H1 (cell line): ENCODE data around the gene GABRG3. TPM values are rescaled to one million over a fixed set of nuclear protein-coding genes. Genes with fewer than 3 reads are reported as not detected.

Experiments used
- CTCF ChIA-PET: fragments of 300-600 bp; sonication (Branson Sonifier 250); formaldehyde crosslinking; loops from one replicate; lab custom pipeline; 2021; ENCODE audit not compliant: partially characterized antibody; lab: Charles Lee
- POLR2A ChIA-PET: fragments of 300-600 bp; sonication (Branson Sonifier 250); formaldehyde crosslinking; loops from one replicate; lab custom pipeline; 2021; ENCODE audit warnings: inconsistent platforms; ENCODE audit not compliant: partially characterized antibody; lab: Charles Lee
- DNase-seq, 2 experiments: peaks; one replicate each; pipeline versions ENCODE4 v3.0.0 to v3.0.0-alpha.2; 2010 to 2022; ENCODE audit warnings: low spot score in 2 of 2, low read depth in 1 of 2, mixed read lengths in 1 of 2
- FAIRE-seq: peaks from 2 replicates; lab custom pipeline; 2011; peaks lifted over from hg19 to GRCh38; lab: Jason Lieb, UNC
- H2AFZ ChIP-seq: 2 replicates; pipeline ENCODE4 v1.8.1; 2012; ENCODE audit warnings: low read length, inconsistent platforms
- H2AK5ac ChIP-seq: 2 replicates; pipeline ENCODE4 v1.6.1; 2013; ENCODE audit warnings: low read depth, low read length
- H2BK120ac ChIP-seq: replicated peaks from 2 replicates; pipeline ENCODE3; 2013; ENCODE audit warnings: low read depth, low read length, inconsistent platforms
- H2BK12ac ChIP-seq: 2 replicates; pipeline ENCODE4 v1.6.1; 2013; ENCODE audit warnings: low read depth, low read length
- H2BK15ac ChIP-seq: 2 replicates; pipeline ENCODE4 v1.6.1; 2013; ENCODE audit warnings: low read length
- H2BK20ac ChIP-seq: 2 replicates; pipeline ENCODE4 v1.6.1; 2013; ENCODE audit warnings: low read length
- H2BK5ac ChIP-seq: 2 replicates; pipeline ENCODE4 v1.6.1; 2013; ENCODE audit warnings: low read depth, low read length
- H3K14ac ChIP-seq: 2 replicates; pipeline ENCODE4 v1.6.1; 2013; ENCODE audit warnings: inconsistent platforms; ENCODE audit not compliant: insufficient read length
- H3K18ac ChIP-seq: 2 replicates; pipeline ENCODE4 v1.6.1; 2013; ENCODE audit warnings: low read length; ENCODE audit errors: extremely low read depth
- H3K23ac ChIP-seq: 2 replicates; pipeline ENCODE4 v1.6.1; 2013; ENCODE audit warnings: inconsistent platforms; ENCODE audit not compliant: insufficient read length
- H3K23me2 ChIP-seq: 2 replicates; pipeline ENCODE4 v1.6.1; 2013; ENCODE audit warnings: low read depth, low read length
- H3K27ac ChIP-seq: 2 replicates; pipeline ENCODE4 v1.6.1; 2011; ENCODE audit warnings: low read depth, low read length, inconsistent platforms
- H3K27me3 ChIP-seq, 4 experiments: replicated peaks in 1 of 4; 1 replicate in 1 of 4; 2 replicates in 3 of 4; pipeline versions ENCODE4 v1.6.1 to v1.8.1; 2011 to 2013; ENCODE audit warnings: low read length in 3 of 4, mild to moderate bottlenecking in 3 of 4, inconsistent platforms in 2 of 4, mixed read lengths in 2 of 4, moderate library complexity in 1 of 4; ENCODE audit not compliant: control insufficient read depth in 3 of 4, insufficient read depth in 3 of 4; ENCODE audit errors: extremely low read depth in 1 of 4
- H3K36me3 ChIP-seq, 4 experiments: 2 replicates each; pipeline versions ENCODE4 v1.6.1 to v1.8.1; 2011 to 2013; ENCODE audit warnings: mild to moderate bottlenecking in 4 of 4, low read length in 3 of 4, moderate library complexity in 2 of 4, control low read depth in 1 of 4, inconsistent platforms in 1 of 4; ENCODE audit not compliant: insufficient read depth in 4 of 4, control insufficient read depth in 2 of 4
- H3K4ac ChIP-seq: replicated peaks from 2 replicates; pipeline ENCODE3; 2013; ENCODE audit warnings: low read length, low read depth, mixed read lengths, inconsistent platforms; ENCODE audit not compliant: insufficient read length
- H3K4me1 ChIP-seq, 4 experiments: replicated peaks in 1 of 4; 1 replicate in 1 of 4; 2 replicates in 3 of 4; pipeline versions ENCODE4 v1.6.1 to v1.8.1; 2011 to 2013; ENCODE audit warnings: low read length in 3 of 4, inconsistent platforms in 2 of 4, mixed read lengths in 1 of 4; ENCODE audit not compliant: insufficient read depth in 4 of 4, control insufficient read depth in 3 of 4
- H3K4me2 ChIP-seq, 2 experiments: 2 replicates each; pipeline versions ENCODE4 v1.6.1 to v1.8.1; 2011 to 2013; ENCODE audit warnings: low read depth in 2 of 2, low read length in 2 of 2, control low read depth in 1 of 2, inconsistent platforms in 1 of 2, mild to moderate bottlenecking in 1 of 2; ENCODE audit not compliant: insufficient read depth in 1 of 2
- H3K4me3 ChIP-seq, 4 experiments: fragments of 200-600, 300-600 bp in 1 of 4; sonication (generic), shearing (Covaris generic), sonication (Bioruptor Twin) in 1 of 4; 2 replicates each; pipeline versions ENCODE4 v1.5.1 to v1.8.1; 2011 to 2016; ENCODE audit warnings: low read length in 4 of 4, low read depth in 3 of 4, control low read depth in 2 of 4, inconsistent platforms in 2 of 4, mild to moderate bottlenecking in 2 of 4, mixed read lengths in 1 of 4, moderate library complexity in 1 of 4; ENCODE audit not compliant: insufficient read depth in 2 of 4; ENCODE audit errors: extremely low read depth in 1 of 4
- H3K56ac ChIP-seq: replicated peaks from 2 replicates; pipeline ENCODE3; 2013; ENCODE audit warnings: low read depth, mild to moderate bottlenecking, mixed read lengths, low read length, inconsistent platforms; ENCODE audit not compliant: insufficient read length
- H3K79me1 ChIP-seq: 2 replicates; pipeline ENCODE4 v1.6.1; 2013; ENCODE audit warnings: low read depth, low read length, control low read depth
- H3K79me2 ChIP-seq, 2 experiments: 2 replicates each; pipeline versions ENCODE4 v1.6.1 to v1.8.1; 2012 to 2013; ENCODE audit warnings: low read length in 2 of 2, mild to moderate bottlenecking in 2 of 2, inconsistent platforms in 1 of 2; ENCODE audit not compliant: insufficient read depth in 2 of 2, control insufficient read depth in 1 of 2
- H3K9ac ChIP-seq, 4 experiments: replicated peaks in 1 of 4; 1 replicate in 1 of 4; 2 replicates in 3 of 4; pipeline versions ENCODE4 v1.6.1 to v1.8.1; 2011 to 2013; ENCODE audit warnings: low read depth in 3 of 4, low read length in 3 of 4, control low read depth in 2 of 4, mild to moderate bottlenecking in 2 of 4, moderate library complexity in 2 of 4, inconsistent platforms in 1 of 4; ENCODE audit errors: extremely low read depth in 1 of 4
- H3K9me3 ChIP-seq, 2 experiments: 2 replicates each; pipeline versions ENCODE4 v1.6.1 to v1.8.1; 2012 to 2013; ENCODE audit warnings: mild to moderate bottlenecking in 2 of 2, moderate library complexity in 2 of 2, control low read depth in 1 of 2, inconsistent platforms in 1 of 2, low read depth in 1 of 2, low read length in 1 of 2, mixed read lengths in 1 of 2; ENCODE audit not compliant: insufficient read depth in 2 of 2
- H4K20me1 ChIP-seq, 2 experiments: replicated peaks in 1 of 2; 2 replicates each; pipeline versions ENCODE3 to v1.8.1; 2011 to 2013; ENCODE audit warnings: inconsistent platforms in 2 of 2, low read length in 2 of 2, mild to moderate bottlenecking in 1 of 2; ENCODE audit not compliant: insufficient read depth in 2 of 2, control insufficient read depth in 1 of 2
- H4K5ac ChIP-seq: 2 replicates; pipeline ENCODE4 v1.6.1; 2013; ENCODE audit warnings: low read length, low read depth, mixed read lengths, inconsistent platforms; ENCODE audit not compliant: insufficient read length
- H4K8ac ChIP-seq: 2 replicates; pipeline ENCODE4 v1.8.0; 2013; ENCODE audit warnings: mild to moderate bottlenecking, moderate library complexity, low read length, inconsistent platforms; ENCODE audit not compliant: insufficient read depth; ENCODE audit errors: extremely low read depth
- H4K91ac ChIP-seq: replicated peaks from 2 replicates; pipeline ENCODE3; 2013; ENCODE audit warnings: low read length, mixed read lengths, inconsistent platforms; ENCODE audit not compliant: insufficient read length
- ASH2L ChIP-seq: fragments of 200-600, 300-600 bp; sonication (generic); IDR thresholded peaks from one replicate; pipeline ENCODE4 v1.7.1; 2017; ENCODE audit warnings: low read length
- CTBP2 ChIP-seq: IDR thresholded peaks from 2 replicates; pipeline ENCODE4 v1.7.0; 2011; ENCODE audit warnings: borderline replicate concordance, mild to moderate bottlenecking, moderate library complexity, mixed read lengths, low read length; ENCODE audit not compliant: insufficient read depth, insufficient read length
- GTF2F1 ChIP-seq: IDR thresholded peaks from 2 replicates; pipeline ENCODE4 v1.6.1; 2012; ENCODE audit warnings: low read depth, low read length, improper control_type of control experiment, borderline replicate concordance
- HDAC6 ChIP-seq: IDR thresholded peaks from one replicate; pipeline ENCODE4 v1.7.1; 2012; ENCODE audit warnings: low read depth, mild to moderate bottlenecking, inconsistent platforms, low read length, moderate library complexity
- KDM1A ChIP-seq: fragments of 200-600, 300-600 bp; sonication (generic); IDR thresholded peaks from 2 replicates; pipeline ENCODE4 v1.7.1; 2016; ENCODE audit warnings: mild to moderate bottlenecking, low read length, borderline replicate concordance
- KDM5A ChIP-seq: fragments of 200-600 bp; IDR thresholded peaks from 2 replicates; pipeline ENCODE4 v1.7.1; 2012; ENCODE audit warnings: mild to moderate bottlenecking, low read length, inconsistent platforms, mixed read lengths
- NANOG ChIP-seq: IDR thresholded peaks from 2 replicates; pipeline ENCODE4 v1.6.1; 2011; ENCODE audit warnings: low read length, low read depth, mild to moderate bottlenecking, inconsistent platforms; ENCODE audit not compliant: insufficient read depth, poor library complexity, severe bottlenecking
- SAP30 ChIP-seq: fragments of 300-600 bp; sonication (generic); IDR thresholded peaks from 2 replicates; pipeline ENCODE4 v1.7.1; 2012; ENCODE audit warnings: low read length, moderate library complexity, mild to moderate bottlenecking, inconsistent platforms; ENCODE audit not compliant: insufficient read depth, insufficient replicate concordance
- SIN3A ChIP-seq, 2 experiments: IDR thresholded peaks in 1 of 2; conservative IDR thresholded peaks in 1 of 2; 2 replicates each; pipeline ENCODE4 v1.6.1; 2011 to 2012; ENCODE audit warnings: low read length in 2 of 2, improper control_type of control experiment in 1 of 2, low read depth in 1 of 2, mild to moderate bottlenecking in 1 of 2
- TAF7 ChIP-seq: optimal IDR thresholded peaks from 2 replicates; pipeline ENCODE3; 2011; ENCODE audit warnings: low read depth, mild to moderate bottlenecking, inconsistent platforms, low read length, moderate library complexity, borderline replicate concordance
- YY1 ChIP-seq: IDR thresholded peaks from 2 replicates; pipeline ENCODE4 v1.6.1; 2011; ENCODE audit warnings: low read depth, mild to moderate bottlenecking, low read length
- polyA plus RNA-seq, 7 experiments: library from polyadenylated mRNA; depleted of rRNA in 3 of 7; stranded (reverse) in 5 of 7; unstranded in 2 of 7; fragments of >200 nt in 5 of 7; fragments of 200-250 nt in 2 of 7; gene quantifications; 1 replicate in 5 of 7; 2 replicates in 1 of 7; 4 replicates in 1 of 7; pipeline versions ENCODE4 v1.2.1 to v1.2.3, GENCODE V29; 2011 to 2013; ENCODE audit warnings: missing spikeins in 2 of 7, mixed read lengths in 2 of 7
- total RNA-seq: library from RNA; stranded (reverse); fragmentation: NEBNext Ultra II Directional; extraction: Animal tissue kit (Norgen Biotek cat#: 25700); gene quantifications from 2 replicates; pipeline ENCODE4 v1.2.1, GENCODE V29; 2021

GABRG3 gene
- total and polyA plus RNA-seq, 2 of the 8 experiments (the other 6 are each of a cell fraction or from before 2014, with no cell fraction given) = 0.17 to 0.80 TPM

DNA sequence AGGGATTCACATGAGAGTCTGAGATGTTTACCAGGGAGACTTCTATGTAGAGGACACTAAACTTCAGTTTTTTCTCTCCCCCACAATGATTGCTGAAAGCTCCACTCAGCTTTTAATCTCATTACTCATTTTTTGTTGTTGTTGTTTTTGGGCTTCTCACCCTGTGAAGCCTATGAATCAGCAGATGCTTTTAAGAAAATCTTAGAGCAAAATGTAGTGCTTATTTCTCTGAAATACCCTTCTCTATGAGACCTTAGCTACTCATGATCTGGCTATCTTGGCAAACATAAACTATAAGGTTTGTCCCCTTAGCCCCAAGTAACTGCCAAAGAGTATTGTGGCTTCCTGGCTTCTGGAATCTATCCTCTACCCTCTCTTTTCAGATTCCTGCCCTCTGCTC is 590.8 kb downstream of the GABRG3 start:
- no peak overlapping the region for H3K23ac ChIP-seq
- H3K36me3 ChIP-seq = no peaks in the 10 kb centered on the region
- no peak overlapping the region for H2BK5ac ChIP-seq
- TF ChIP-seq KDM5A (no peak), ASH2L (no peak), TAF7 (no peak), SAP30 (no peak), HDAC6 (no peak), SIN3A (conservative IDR thresholded peaks at IDR 0.05 in 1 of 2, IDR thresholded peaks at IDR 0.05 in 1 of 2; ENCODE audit: low read depth in 1 of 2, low read length in 2 of 2) (no peak), YY1 (no peak), GTF2F1 (no peak), KDM1A (no peak), CTBP2 (no peak), NANOG (no peak)
- H3K4me2 ChIP-seq = no peak overlapping the region
- H2AFZ ChIP-seq = no peak overlapping the region
- no peak overlapping the region for H2BK120ac ChIP-seq
- no peak overlapping the region for H4K5ac ChIP-seq
- no peak overlapping the region for H3K9ac ChIP-seq
- H4K91ac ChIP-seq = no peak overlapping the region
- no peak overlapping the region for H2BK20ac ChIP-seq
- no peak overlapping the region for H4K8ac ChIP-seq
- no peaks in the 10 kb centered on the region for H3K79me1 ChIP-seq
- H3K9me3 ChIP-seq = peaks cover 6 to 11% of the 10 kb centered on the region in 2 experiments; a peak in 2 of 4 replicates
- H3K14ac ChIP-seq = no peak overlapping the region
- H3K18ac ChIP-seq = no peak overlapping the region
- CTCF ChIA-PET = no interaction called here
- no peaks in the 10 kb centered on the region for H4K20me1 ChIP-seq
- no peak overlapping the region for H2AK5ac ChIP-seq
- H2BK15ac ChIP-seq = no peak overlapping the region
- no peaks in the 10 kb centered on the region for H3K27me3 ChIP-seq
- no peak overlapping the region for H3K56ac ChIP-seq
- POLR2A ChIA-PET = no interaction called here
- H3K4me1 ChIP-seq = no peaks in the 10 kb centered on the region
- H3K4ac ChIP-seq = no peak overlapping the region
- no peaks in the 10 kb centered on the region for H3K23me2 ChIP-seq
- no peak overlapping the region for H3K4me3 ChIP-seq
- FAIRE-seq (no peak), DNase-seq (no peak)
- H3K79me2 ChIP-seq = no peaks in the 10 kb centered on the region
- H2BK12ac ChIP-seq = no peak overlapping the region
- no peak overlapping the region for H3K27ac ChIP-seq
